HFFc6 (cell line): ENCODE results near the gene KBTBD7. TPM values are rescaled to one million over a fixed set of nuclear protein-coding genes. Genes with fewer than 3 reads are reported as not detected.

Experiments used
- DNase-seq: peaks from one replicate; pipeline ENCODE4 v3.0.0-alpha.2; 2018
- H3K27ac Mint-ChIP-seq: 2 replicates; pipeline ENCODE4 v1.8.0; 2020; ENCODE audit warnings: mild to moderate bottlenecking, mixed read lengths
- H3K27me3 Mint-ChIP-seq: 2 replicates; pipeline ENCODE4 v1.8.0; 2021; ENCODE audit warnings: mild to moderate bottlenecking, moderate library complexity, mixed read lengths; ENCODE audit not compliant: insufficient read depth
- H3K36me3 Mint-ChIP-seq: 2 replicates; pipeline ENCODE4 v1.8.0; 2021; ENCODE audit warnings: low read depth, mixed read lengths
- H3K4me1 Mint-ChIP-seq: 2 replicates; pipeline ENCODE4 v1.8.0; 2020; ENCODE audit warnings: low read depth, mixed read lengths
- H3K4me3 Mint-ChIP-seq: 2 replicates; pipeline ENCODE4 v1.8.0; 2020; ENCODE audit warnings: mild to moderate bottlenecking, moderate library complexity, mixed read lengths
- H3K9me3 Mint-ChIP-seq: 2 replicates; pipeline ENCODE4 v1.8.0; 2020; ENCODE audit warnings: mild to moderate bottlenecking, mixed read lengths
- total RNA-seq, 6 experiments: library from RNA; stranded (reverse); fragmentation: NEBNext Ultra II Directional; extraction: Animal tissue kit (Norgen Biotek cat#: 25700); gene quantifications; 2 replicates in 1 of 6; 3 replicates in 5 of 6; pipeline ENCODE4 v1.2.3, GENCODE V29; 2021
- TF ChIP-seq, protein P1 (sequence below): fragments of 200-600 bp; sonication (generic); IDR thresholded peaks from 2 replicates; pipeline ENCODE4 v1.5.0; 2021; ENCODE audit warnings: antibody characterized with exemption, mild to moderate bottlenecking

KBTBD7 gene
- total RNA-seq, 6 experiments from 2014 or later = 4.6 to 6.0 (median 5.3) TPM

DNA sequence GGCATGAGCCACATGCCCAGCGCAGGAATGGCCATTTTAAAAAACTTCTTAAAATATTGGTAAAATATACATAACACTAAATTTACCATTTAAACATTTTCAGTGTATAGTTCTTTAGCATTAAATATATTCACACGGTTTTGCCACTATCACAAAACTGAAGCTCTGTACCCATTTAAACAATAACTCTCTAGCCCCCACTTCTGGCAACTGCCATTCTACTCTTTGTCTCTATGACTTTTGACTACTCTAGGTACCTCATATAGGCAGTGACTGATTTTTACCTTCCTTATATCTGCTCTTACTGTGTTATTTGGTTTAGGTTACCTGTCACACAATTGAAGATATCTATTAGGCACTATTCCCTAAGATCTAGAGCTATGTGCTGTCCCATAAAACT lies 2.3 kb upstream of the KBTBD7 start:
- Mint-ChIP-seq H3K4me3 (no peak overlapping the region), H3K9me3 (peaks cover 4% of the 10 kb centered on the region), H3K27ac (no peak overlapping the region), H3K4me1 (peaks cover 30% of the 10 kb centered on the region), H3K36me3 (peaks cover 16% of the 10 kb centered on the region), H3K27me3 (no peaks in the 10 kb centered on the region; the same call in 1 of the 2 replicates)
- no peak for DNase-seq
- TF ChIP-seq, protein P1, sequence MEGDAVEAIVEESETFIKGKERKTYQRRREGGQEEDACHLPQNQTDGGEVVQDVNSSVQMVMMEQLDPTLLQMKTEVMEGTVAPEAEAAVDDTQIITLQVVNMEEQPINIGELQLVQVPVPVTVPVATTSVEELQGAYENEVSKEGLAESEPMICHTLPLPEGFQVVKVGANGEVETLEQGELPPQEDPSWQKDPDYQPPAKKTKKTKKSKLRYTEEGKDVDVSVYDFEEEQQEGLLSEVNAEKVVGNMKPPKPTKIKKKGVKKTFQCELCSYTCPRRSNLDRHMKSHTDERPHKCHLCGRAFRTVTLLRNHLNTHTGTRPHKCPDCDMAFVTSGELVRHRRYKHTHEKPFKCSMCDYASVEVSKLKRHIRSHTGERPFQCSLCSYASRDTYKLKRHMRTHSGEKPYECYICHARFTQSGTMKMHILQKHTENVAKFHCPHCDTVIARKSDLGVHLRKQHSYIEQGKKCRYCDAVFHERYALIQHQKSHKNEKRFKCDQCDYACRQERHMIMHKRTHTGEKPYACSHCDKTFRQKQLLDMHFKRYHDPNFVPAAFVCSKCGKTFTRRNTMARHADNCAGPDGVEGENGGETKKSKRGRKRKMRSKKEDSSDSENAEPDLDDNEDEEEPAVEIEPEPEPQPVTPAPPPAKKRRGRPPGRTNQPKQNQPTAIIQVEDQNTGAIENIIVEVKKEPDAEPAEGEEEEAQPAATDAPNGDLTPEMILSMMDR = peak; percentile 68

DNA sequence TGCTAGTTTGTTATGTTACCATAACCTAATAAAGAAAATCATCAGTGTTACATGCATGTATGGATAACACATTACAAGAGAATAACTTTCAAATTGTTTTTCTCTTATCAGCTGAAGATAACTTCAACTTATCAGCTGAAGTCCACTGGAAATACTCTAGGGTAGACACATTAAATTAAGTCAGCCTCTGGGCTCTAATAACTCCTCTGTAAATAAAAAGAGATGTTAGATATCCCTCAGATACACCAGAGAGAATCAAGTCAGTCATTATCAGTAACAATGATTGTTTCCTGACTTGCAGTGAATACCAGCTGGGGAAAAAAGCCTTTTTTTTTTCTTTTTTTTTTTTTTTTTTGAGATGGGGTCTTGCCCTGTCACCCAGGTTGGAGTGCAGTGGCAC lies 1.6 kb upstream of the KBTBD7 start:
- H3K27ac Mint-ChIP-seq = peak overlapping the region; percentile 30; the same call in 1 of the 2 replicates
- H3K36me3 Mint-ChIP-seq = peaks cover 17% of the 10 kb centered on the region
- no peaks in the 10 kb centered on the region; the same call in 1 of the 2 replicates for H3K27me3 Mint-ChIP-seq
- peaks cover 32% of the 10 kb centered on the region for H3K4me1 Mint-ChIP-seq
- H3K9me3 Mint-ChIP-seq = peaks cover 4% of the 10 kb centered on the region
- TF ChIP-seq, protein P1 = no peak
- peak overlapping the region; percentile 68 for H3K4me3 Mint-ChIP-seq
- DNase-seq = no peak

DNA sequence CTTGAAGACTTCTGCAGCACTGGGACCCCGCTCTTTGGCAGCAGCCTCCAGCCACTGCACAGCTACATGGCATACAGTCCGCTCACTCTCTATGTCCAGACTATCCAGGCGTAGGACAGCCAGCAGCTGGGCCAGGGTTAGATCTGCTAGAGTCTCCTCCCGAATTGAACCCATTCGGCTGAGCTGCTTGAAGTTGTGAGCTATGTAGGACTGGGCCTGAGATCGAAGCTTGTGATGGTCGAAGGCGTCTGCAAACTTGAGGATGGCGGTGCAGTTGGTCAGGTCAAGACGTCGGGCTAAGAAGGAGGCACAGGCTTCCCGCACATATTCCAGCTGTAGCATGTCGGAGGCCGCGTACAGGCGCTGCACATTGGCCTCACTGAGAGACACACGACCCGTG lies 900 bp downstream of the KBTBD7 start:
- TF ChIP-seq, protein P1 = no peak
- Mint-ChIP-seq H3K27ac (peak overlapping the region; percentile 96), H3K4me1 (peaks cover 56% of the 10 kb centered on the region), H3K27me3 (no peaks in the 10 kb centered on the region; the same call in 1 of the 2 replicates), H3K4me3 (peak overlapping the region; percentile 90), H3K36me3 (peaks cover 34% of the 10 kb centered on the region), H3K9me3 (peaks cover 4% of the 10 kb centered on the region)
- no peak for DNase-seq

DNA sequence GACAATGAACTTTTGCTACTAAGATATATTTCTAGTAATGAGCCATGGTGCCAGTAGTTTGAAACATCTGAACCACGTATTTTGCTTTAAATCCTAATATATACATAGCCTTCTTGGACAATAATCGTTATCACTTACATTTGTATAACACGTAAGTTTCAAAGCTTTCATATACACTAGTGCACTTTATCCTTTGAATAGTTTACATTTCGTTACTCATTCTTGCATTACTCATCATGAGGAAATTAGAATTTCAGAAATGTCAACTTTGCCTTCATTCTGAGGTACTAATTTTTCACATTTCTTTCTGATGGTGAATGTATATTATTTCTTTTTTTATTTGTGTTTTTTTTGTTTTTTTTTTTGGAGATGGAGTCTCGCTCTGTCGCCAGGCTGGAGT lies 5.8 kb downstream of the KBTBD7 start:
- peak overlapping the region; percentile 22; the same call in 1 of the 2 replicates for H3K4me3 Mint-ChIP-seq
- H3K36me3 Mint-ChIP-seq = peaks cover 30% of the 10 kb centered on the region
- peaks cover 48% of the 10 kb centered on the region for H3K4me1 Mint-ChIP-seq
- H3K27me3 Mint-ChIP-seq = no peaks in the 10 kb centered on the region; the same call in 1 of the 2 replicates
- no peak overlapping the region; the same call in 1 of the 2 replicates for H3K27ac Mint-ChIP-seq
- no peaks in the 10 kb centered on the region; the same call in 1 of the 2 replicates for H3K9me3 Mint-ChIP-seq
- DNase-seq = peak; percentile 7
- TF ChIP-seq, protein P1 = no peak

DNA sequence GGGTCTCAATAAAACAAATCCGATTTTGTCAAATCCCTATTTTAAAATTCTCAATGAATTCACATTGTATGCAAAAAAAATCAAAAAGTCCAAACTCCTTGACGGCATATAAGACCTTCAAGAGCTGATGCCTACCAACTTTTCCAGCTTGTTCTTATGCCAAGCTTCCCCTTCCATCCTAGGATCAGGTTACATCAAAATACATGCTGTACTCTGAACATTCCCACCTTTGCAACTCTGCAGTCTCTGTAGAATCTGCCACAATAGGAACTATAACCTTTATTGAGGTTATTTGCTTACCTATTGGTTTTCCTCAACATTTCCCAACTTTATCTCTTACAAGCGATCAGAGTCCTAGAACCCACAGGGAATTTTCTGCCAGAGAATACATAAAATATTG lies 7.9 kb downstream of the KBTBD7 start:
- Mint-ChIP-seq H3K4me3 (no peak overlapping the region), H3K36me3 (peaks cover 18% of the 10 kb centered on the region), H3K4me1 (peaks cover 34% of the 10 kb centered on the region)

More for the DNA sequence above, 7.9 kb downstream of the KBTBD7 start:
- no peak overlapping the region for H3K27ac Mint-ChIP-seq
- no peak for DNase-seq
- TF ChIP-seq, protein P1 = no peak
- no peaks in the 10 kb centered on the region for H3K9me3 Mint-ChIP-seq
- no peaks in the 10 kb centered on the region for H3K27me3 Mint-ChIP-seq
